Neuronal stem cell (in vitro differentiated cells): ENCODE measurements around the gene CKAP2.
"Not testable (repeated sequence)": the region's sequence is repeated elsewhere in the genome, so short reads cannot be mapped to it uniquely, and the experiment has no call there.

Source experiments
- DNase-seq: peaks from one replicate; pipeline ENCODE4 v3.0.0-alpha.2; 2013; ENCODE audit warnings: low spot score
- H2AFZ ChIP-seq: one replicate; pipeline ENCODE4 v1.6.1; 2013; ENCODE audit warnings: mild to moderate bottlenecking, low read length, inconsistent platforms
- H2AK5ac ChIP-seq: 2 replicates; pipeline ENCODE4 v1.6.1; 2013; ENCODE audit warnings: low read depth, mild to moderate bottlenecking, inconsistent platforms, low read length, moderate library complexity, mixed read lengths
- H2BK120ac ChIP-seq: 2 replicates; pipeline ENCODE4 v1.6.1; 2013; ENCODE audit warnings: low read depth, mild to moderate bottlenecking, inconsistent platforms, low read length, moderate library complexity, mixed read lengths
- H2BK12ac ChIP-seq: one replicate; pipeline ENCODE4 v1.6.1; 2013; ENCODE audit warnings: low read length, inconsistent platforms
- H2BK15ac ChIP-seq: 2 replicates; pipeline ENCODE4 v1.6.1; 2013; ENCODE audit warnings: mild to moderate bottlenecking, low read length, inconsistent platforms, mixed read lengths
- H2BK5ac ChIP-seq: one replicate; pipeline ENCODE4 v1.6.1; 2013; ENCODE audit warnings: inconsistent platforms, mild to moderate bottlenecking, low read length, moderate library complexity
- H3K14ac ChIP-seq: one replicate; pipeline ENCODE4 v1.6.1; 2013; ENCODE audit warnings: low read length, inconsistent platforms
- H3K18ac ChIP-seq: 2 replicates; pipeline ENCODE4 v1.6.1; 2013; ENCODE audit warnings: low read length, inconsistent platforms
- H3K23ac ChIP-seq: 2 replicates; pipeline ENCODE4 v1.6.1; 2013; ENCODE audit warnings: low read depth, mild to moderate bottlenecking, mixed read lengths, low read length, inconsistent platforms; ENCODE audit not compliant: poor library complexity
- H3K27ac ChIP-seq: replicated peaks from 3 replicates; pipeline ENCODE4 v1.5.1; 2013; ENCODE audit warnings: low read length, inconsistent platforms
- H3K27me3 ChIP-seq, 3 experiments: 2 replicates each; pipeline ENCODE4 v1.6.1; 2013; ENCODE audit warnings: low read length in 3 of 3, mild to moderate bottlenecking in 2 of 3, inconsistent platforms in 1 of 3, low read depth in 1 of 3, mixed read lengths in 1 of 3, moderate library complexity in 1 of 3; ENCODE audit not compliant: control insufficient read depth in 3 of 3, insufficient read depth in 3 of 3
- H3K36me3 ChIP-seq, 2 donors: replicated peaks in 1 of 2; 2 replicates each; pipeline ENCODE4 v1.6.1; 2013; ENCODE audit warnings: low read length in 2 of 2; ENCODE audit not compliant: control insufficient read depth in 2 of 2, insufficient read depth in 2 of 2
- H3K4ac ChIP-seq: 2 replicates; pipeline ENCODE4 v1.6.1; 2013; ENCODE audit warnings: inconsistent platforms, mild to moderate bottlenecking, low read length, moderate library complexity
- H3K4me1 ChIP-seq, 2 donors: 1 replicate in 1 of 2; 2 replicates in 1 of 2; pipeline ENCODE4 v1.6.1; 2013; ENCODE audit warnings: low read length in 2 of 2, low read depth in 1 of 2; ENCODE audit not compliant: control insufficient read depth in 2 of 2, insufficient read depth in 1 of 2
- H3K4me2 ChIP-seq: one replicate; pipeline ENCODE4 v1.6.1; 2013; ENCODE audit warnings: mild to moderate bottlenecking, low read length, inconsistent platforms; ENCODE audit not compliant: insufficient read depth, poor library complexity, severe bottlenecking
- H3K4me3 ChIP-seq, 2 donors: 2 replicates each; pipeline ENCODE4 v1.5.1; 2013; ENCODE audit warnings: low read length in 2 of 2, mild to moderate bottlenecking in 2 of 2, inconsistent platforms in 1 of 2, moderate library complexity in 1 of 2
- H3K79me1 ChIP-seq: one replicate; pipeline ENCODE4 v1.6.1; 2013; ENCODE audit warnings: low read depth, mild to moderate bottlenecking, inconsistent platforms, low read length, moderate library complexity
- H3K9ac ChIP-seq: one replicate; pipeline ENCODE4 v1.6.1; 2013; ENCODE audit warnings: mild to moderate bottlenecking, low read depth, low read length, inconsistent platforms; ENCODE audit not compliant: poor library complexity
- H3K9me3 ChIP-seq, 2 donors: replicated peaks in 1 of 2; 2 replicates each; pipeline versions ENCODE3 to v1.6.1; 2013; ENCODE audit warnings: low read length in 2 of 2, mild to moderate bottlenecking in 2 of 2, inconsistent platforms in 1 of 2, low read depth in 1 of 2, mixed read lengths in 1 of 2, moderate library complexity in 1 of 2; ENCODE audit not compliant: control insufficient read depth in 2 of 2, insufficient read depth in 1 of 2
- H4K8ac ChIP-seq: one replicate; pipeline ENCODE4 v1.6.1; 2013; ENCODE audit warnings: low read depth, mild to moderate bottlenecking, inconsistent platforms, low read length, moderate library complexity
- H4K91ac ChIP-seq: one replicate; pipeline ENCODE4 v1.6.1; 2013; ENCODE audit warnings: low read length, low read depth, mild to moderate bottlenecking, inconsistent platforms; ENCODE audit not compliant: poor library complexity
- WGBS, 2 donors: extraction: QIAGEN DNeasy Blood & Tissue Kit; methylation state at CpG; one replicate each; pipeline ENCODE4 v1.1.7; 2013; ENCODE audit warnings: missing lambda C conversion rate in 2 of 2, mixed read lengths in 1 of 2; ENCODE audit not compliant: insufficient read length in 2 of 2, insufficient replicate concordance in 1 of 2; ENCODE audit errors: extremely low coverage in 2 of 2; 5-methylcytosine and 5-hydroxymethylcytosine counted together

The CKAP2 gene

GRCh38 chr13:52505843-52506242 is 50.6 kb downstream of the CKAP2 start:
- not testable (repeated sequence) for H2BK120ac ChIP-seq, H3K27ac ChIP-seq, H4K8ac ChIP-seq, H3K9ac ChIP-seq, H3K79me1 ChIP-seq, H3K14ac ChIP-seq, H3K9me3 ChIP-seq, H4K91ac ChIP-seq, H2AK5ac ChIP-seq, DNase-seq, H3K18ac ChIP-seq, H3K4me3 ChIP-seq, H2BK5ac ChIP-seq, H3K4me2 ChIP-seq, H2BK15ac ChIP-seq, H3K4ac ChIP-seq, H3K27me3 ChIP-seq, H3K23ac ChIP-seq, H3K36me3 ChIP-seq, H2BK12ac ChIP-seq, H2AFZ ChIP-seq, H3K4me1 ChIP-seq
- no CpG with 5 or more reads among the region's 1 CpG for WGBS, 2 donors

GRCh38 chr13:52509532-52509931 is 54.3 kb downstream of the CKAP2 start:
- H3K27ac ChIP-seq, H3K4me2 ChIP-seq, H3K79me1 ChIP-seq, H3K4me1 ChIP-seq, H3K4ac ChIP-seq, H3K9ac ChIP-seq, H3K23ac ChIP-seq, H3K4me3 ChIP-seq, H2BK5ac ChIP-seq, H3K36me3 ChIP-seq, H3K14ac ChIP-seq, H3K27me3 ChIP-seq, DNase-seq, H2BK120ac ChIP-seq, H3K9me3 ChIP-seq, H4K91ac ChIP-seq, H2AK5ac ChIP-seq, H3K18ac ChIP-seq, H2BK15ac ChIP-seq, H2BK12ac ChIP-seq, H4K8ac ChIP-seq, H2AFZ ChIP-seq: not testable (repeated sequence)
- WGBS, 2 donors, result no CpG with 5 or more reads among the region's 6 CpGs

GRCh38 chr13:52510221-52510797 is 55.0 kb downstream of the CKAP2 start:
- DNase-seq, H3K14ac ChIP-seq, H3K4me3 ChIP-seq, H4K91ac ChIP-seq, H3K27me3 ChIP-seq, H2AK5ac ChIP-seq, H3K9ac ChIP-seq, H2BK5ac ChIP-seq, H3K4me1 ChIP-seq, H4K8ac ChIP-seq, H3K4me2 ChIP-seq, H2BK120ac ChIP-seq, H3K9me3 ChIP-seq, H3K4ac ChIP-seq, H3K36me3 ChIP-seq, H2AFZ ChIP-seq, H3K23ac ChIP-seq, H3K18ac ChIP-seq, H3K79me1 ChIP-seq, H3K27ac ChIP-seq, H2BK15ac ChIP-seq, H2BK12ac ChIP-seq: not testable (repeated sequence)
- no CpG with 5 or more reads among the region's 3 CpGs for WGBS, 2 donors

- not testable (repeated sequence) for H2BK5ac ChIP-seq, H3K79me1 ChIP-seq, H2AK5ac ChIP-seq, H4K8ac ChIP-seq, H2BK15ac ChIP-seq, H2BK12ac ChIP-seq, H3K27me3 ChIP-seq, H3K4me3 ChIP-seq, H3K9me3 ChIP-seq, H4K91ac ChIP-seq, H3K23ac ChIP-seq, H3K4me2 ChIP-seq, H3K14ac ChIP-seq, H3K4ac ChIP-seq, DNase-seq, H3K18ac ChIP-seq, H2AFZ ChIP-seq, H2BK120ac ChIP-seq, H3K4me1 ChIP-seq, H3K9ac ChIP-seq, H3K27ac ChIP-seq, H3K36me3 ChIP-seq
- no CpG with 5 or more reads among the region's 4 CpGs for WGBS, 2 donors
Measured at GRCh38 chr13:52511598-52511997, 56.3 kb downstream of the CKAP2 start.
